GM12874 (cell line): Measurements from ENCODE around the gene NXPH4.

Experiments used
- CTCF ChIP-seq: IDR thresholded peaks from 2 replicates; pipeline ENCODE4 v1.5.1; 2011; ENCODE audit warnings: low read depth, mild to moderate bottlenecking, control low read depth, low read length, moderate library complexity; ENCODE audit not compliant: insufficient read depth

Gene NXPH4

GRCh38 chr12:57215065-57215464 is 1.5 kb upstream of the NXPH4 start:
- TF ChIP-seq CTCF = no peak

GRCh38 chr12:57215668-57216013 is 953 bp upstream of the NXPH4 start:
- TF ChIP-seq CTCF = no peak

- no peak for TF ChIP-seq CTCF
Observed at GRCh38 chr12:57216921-57217879, 606 bp downstream of the NXPH4 start.

- TF ChIP-seq CTCF = no peak
Observed at GRCh38 chr12:57218030-57218853, 1.6 kb downstream of the NXPH4 start.

GRCh38 chr12:57219205-57219992 is 2.8 kb downstream of the NXPH4 start:
- no peak for TF ChIP-seq CTCF

- no peak for TF ChIP-seq CTCF
Observed at GRCh38 chr12:57219993-57220754, 3.6 kb downstream of the NXPH4 start.
